Measurements from ENCODE around the gene GDF7.
A peak's percentile ranks its signal among the peaks of the same experiment; 100 is the strongest.

The GDF7 gene

DNA sequence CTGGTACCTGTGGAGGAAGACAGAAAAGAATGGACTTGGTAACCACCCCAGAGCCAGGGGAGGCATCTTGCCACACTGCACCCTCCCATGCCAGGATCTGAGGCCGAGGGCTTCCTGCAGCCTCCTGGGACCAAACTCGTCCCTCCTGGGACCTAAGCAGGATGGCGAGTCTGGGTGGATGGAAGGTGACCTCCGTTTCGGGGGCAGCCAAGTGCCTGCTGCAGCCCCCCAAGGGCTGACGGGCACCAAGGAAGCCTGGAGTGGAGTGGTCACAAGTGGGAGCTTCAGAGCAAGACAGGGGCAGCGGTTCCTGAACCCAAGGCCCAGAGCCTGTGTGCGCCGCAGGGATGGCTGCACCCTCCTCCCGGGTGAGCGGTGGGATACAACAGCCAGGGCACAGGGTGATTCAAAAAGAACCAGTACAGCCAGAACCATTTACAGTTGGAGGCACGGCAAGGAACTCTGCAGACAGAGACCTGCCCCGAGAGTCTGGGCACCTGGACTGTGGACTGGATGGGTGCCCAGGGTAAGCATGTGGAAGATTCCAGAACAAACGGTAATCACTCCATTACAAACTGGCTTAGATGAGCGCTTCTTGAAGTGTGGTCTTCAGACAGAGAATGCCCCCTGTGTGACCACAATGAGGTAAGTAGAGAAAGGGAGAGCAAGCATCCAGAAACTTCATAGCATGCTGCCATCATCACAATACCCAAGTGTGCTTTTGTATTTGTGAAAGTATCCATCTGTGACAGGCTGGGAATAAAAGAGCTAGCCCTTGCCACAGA is 28.1 kb upstream of the GDF7 start:
- DNase-seq (ENCODE audit: insufficient read length) (no peak), FAIRE-seq (no peak)
- TF ChIP-seq POLR2A (IDR thresholded peaks at IDR 0.05; ENCODE audit: low read depth, low read length) (no peak), TAF1 (IDR thresholded peaks at IDR 0.05; ENCODE audit: borderline replicate concordance, low read depth, low read length) (no peak), POLR2AphosphoS5 (IDR thresholded peaks at IDR 0.05; ENCODE audit: low read depth, low read length) (no peak)

DNA sequence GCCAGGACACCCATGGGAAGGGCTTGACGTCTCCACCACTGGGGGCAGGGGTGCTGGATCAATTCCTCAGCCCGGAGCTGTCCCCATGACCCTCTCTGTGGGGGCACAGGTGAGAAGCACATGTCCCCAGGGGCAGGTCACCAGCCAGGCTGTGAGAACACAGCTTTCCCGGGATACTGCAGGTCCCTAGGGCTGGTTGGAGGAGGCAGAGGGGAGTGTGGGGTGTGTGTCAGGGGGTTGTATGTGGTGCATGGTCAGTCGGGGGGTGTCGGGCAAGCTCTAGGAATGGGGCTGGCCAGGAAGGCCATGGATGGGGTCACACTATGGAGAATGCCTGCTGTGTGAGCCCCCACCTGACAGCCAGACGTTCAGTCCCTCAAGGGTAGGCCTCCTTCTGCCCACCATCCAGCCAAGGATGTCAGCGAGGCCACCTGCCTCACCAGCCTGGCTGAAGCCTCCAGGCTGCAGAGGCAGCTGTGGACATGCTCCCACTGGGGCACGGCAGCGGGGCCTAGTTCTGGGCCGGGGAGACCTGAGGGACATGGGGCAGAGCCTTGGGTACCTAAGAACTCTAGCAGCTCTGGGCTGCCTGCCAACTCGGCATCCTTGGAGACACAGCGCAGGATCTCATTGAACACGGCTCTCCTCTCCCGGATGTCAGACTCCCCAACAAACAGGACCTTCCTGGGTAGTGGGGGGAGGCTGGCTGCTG is 26.4 kb upstream of the GDF7 start:
- FAIRE-seq (no peak), DNase-seq (ENCODE audit: insufficient read length) (no peak)
- TF ChIP-seq POLR2A (IDR thresholded peaks at IDR 0.05; ENCODE audit: low read depth, low read length) (no peak), POLR2AphosphoS5 (IDR thresholded peaks at IDR 0.05; ENCODE audit: low read depth, low read length) (no peak), TAF1 (IDR thresholded peaks at IDR 0.05; ENCODE audit: borderline replicate concordance, low read depth, low read length) (no peak)

DNA sequence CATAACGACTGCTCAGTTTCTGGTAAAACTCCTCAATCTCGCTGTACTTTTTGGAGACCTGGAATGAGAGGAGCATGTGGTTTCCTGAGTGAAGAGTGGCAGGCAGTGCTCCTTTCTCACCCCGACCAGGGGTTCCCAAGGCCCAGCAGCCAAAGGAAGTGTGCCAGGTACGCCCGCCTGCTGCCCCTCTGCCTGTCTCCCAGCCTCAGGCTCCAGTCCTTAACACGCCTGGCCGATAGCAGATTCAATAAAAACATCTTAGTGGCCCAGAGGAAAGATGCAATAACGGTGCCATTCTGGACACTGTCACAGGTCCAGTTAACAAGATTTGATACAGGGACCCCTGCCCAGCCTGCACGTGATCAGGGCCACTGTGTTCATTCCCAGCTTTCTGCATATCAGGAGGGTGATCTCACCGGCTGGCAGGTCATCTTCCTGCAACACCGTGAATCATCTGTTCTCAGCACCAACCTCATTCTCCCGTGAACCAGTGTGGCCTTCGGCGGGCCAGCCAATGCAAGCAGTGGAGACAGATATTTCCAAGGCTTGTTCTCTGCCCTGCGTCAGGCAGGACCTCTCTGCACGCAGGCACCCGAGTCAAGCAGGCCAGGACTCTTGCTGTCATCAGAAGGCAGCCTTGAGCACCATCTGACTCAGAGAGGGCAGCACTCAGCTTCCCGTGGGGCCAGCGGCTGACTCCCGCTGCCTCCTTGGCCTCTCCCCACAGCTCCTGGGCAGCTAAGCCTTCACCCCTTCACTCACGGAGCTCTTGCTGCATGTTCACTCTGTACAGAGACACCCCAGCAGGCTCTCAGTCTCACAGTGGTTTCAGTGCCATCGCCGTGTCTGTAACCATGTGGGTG is 25.6 kb upstream of the GDF7 start:
- no peak for FAIRE-seq
- TF ChIP-seq POLR2AphosphoS5 (IDR thresholded peaks at IDR 0.05; ENCODE audit: low read depth, low read length) (no peak), POLR2A (IDR thresholded peaks at IDR 0.05; ENCODE audit: low read depth, low read length) (no peak), TAF1 (IDR thresholded peaks at IDR 0.05; ENCODE audit: borderline replicate concordance, low read depth, low read length) (no peak)
- no peak for DNase-seq (ENCODE audit: insufficient read length)

DNA sequence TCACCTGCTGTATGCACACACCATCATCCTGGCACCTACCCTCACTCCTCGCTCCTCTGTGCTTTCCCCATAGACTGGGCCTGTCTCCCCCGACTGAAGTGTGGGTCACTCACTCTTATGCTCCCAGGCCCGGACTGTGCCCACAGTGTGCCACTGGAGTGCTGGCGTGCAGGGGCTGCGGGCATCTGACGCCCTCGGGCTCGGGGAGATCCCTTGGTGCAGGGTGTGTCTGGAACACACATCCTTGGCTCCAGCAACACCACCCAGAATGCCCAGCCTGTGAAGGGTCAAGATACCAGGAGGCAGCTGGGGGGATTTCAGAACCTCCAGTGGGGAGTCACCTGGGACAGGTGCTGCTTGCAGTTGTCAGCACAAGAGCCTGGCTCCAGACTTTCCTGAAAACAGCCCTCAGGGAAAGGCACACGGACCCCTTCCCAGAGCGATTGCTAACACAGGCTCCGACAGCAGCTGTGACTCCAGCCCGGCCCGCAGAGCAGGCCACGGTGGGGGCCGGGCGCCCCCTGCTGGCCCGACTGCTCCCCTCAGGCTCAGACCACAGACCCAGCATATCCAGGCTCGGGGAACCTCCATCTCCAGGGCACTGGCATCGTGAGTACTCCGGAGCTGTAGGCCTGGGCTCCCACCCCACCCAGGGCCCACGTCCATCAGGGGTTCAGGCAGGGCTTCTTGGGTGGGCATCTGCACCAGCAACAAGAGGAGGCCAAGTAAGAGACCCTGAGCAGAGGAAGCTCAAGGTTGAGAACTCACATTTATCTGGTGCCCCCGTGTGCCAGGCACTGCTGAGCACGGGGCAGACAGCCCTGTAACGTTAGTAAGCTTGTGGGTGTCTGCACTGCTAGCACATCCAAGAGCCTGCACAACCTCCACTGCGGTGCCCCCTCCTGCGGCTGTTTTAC is 24.6 kb upstream of the GDF7 start:
- TF ChIP-seq POLR2A (IDR thresholded peaks at IDR 0.05; ENCODE audit: low read depth, low read length): no peak
- no peak for TF ChIP-seq POLR2AphosphoS5 (IDR thresholded peaks at IDR 0.05; ENCODE audit: low read depth, low read length)
- TF ChIP-seq TAF1 (IDR thresholded peaks at IDR 0.05; ENCODE audit: borderline replicate concordance, low read depth, low read length): no peak
- FAIRE-seq (peak; percentile 78), DNase-seq (ENCODE audit: insufficient read length) (peak; percentile 95)

DNA sequence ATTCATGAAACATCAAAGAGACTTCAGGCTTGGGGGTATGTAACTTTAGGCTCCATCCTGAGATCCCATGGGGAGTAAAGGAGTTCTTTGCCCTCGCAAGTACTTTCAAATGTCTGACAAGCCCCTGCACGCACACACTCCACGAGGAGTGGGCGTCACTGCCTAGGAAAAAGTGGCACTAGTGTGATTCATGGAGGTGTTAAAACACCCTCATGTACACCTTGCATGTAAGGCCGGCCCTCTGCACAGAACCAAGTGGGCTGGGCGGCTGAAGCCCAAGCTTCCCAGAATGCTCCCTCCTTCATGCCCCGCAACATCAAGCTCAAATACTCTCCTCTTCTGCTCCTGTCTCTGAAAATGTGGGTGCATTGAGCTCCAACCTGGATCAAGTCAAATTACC is 23.9 kb upstream of the GDF7 start:
- no peak for DNase-seq (ENCODE audit: insufficient read length)
- no peak for TF ChIP-seq POLR2A (IDR thresholded peaks at IDR 0.05; ENCODE audit: low read depth, low read length)
- TF ChIP-seq POLR2AphosphoS5 (IDR thresholded peaks at IDR 0.05; ENCODE audit: low read depth, low read length): no peak
- no peak for TF ChIP-seq TAF1 (IDR thresholded peaks at IDR 0.05; ENCODE audit: borderline replicate concordance, low read depth, low read length)
- FAIRE-seq: no peak

DNA sequence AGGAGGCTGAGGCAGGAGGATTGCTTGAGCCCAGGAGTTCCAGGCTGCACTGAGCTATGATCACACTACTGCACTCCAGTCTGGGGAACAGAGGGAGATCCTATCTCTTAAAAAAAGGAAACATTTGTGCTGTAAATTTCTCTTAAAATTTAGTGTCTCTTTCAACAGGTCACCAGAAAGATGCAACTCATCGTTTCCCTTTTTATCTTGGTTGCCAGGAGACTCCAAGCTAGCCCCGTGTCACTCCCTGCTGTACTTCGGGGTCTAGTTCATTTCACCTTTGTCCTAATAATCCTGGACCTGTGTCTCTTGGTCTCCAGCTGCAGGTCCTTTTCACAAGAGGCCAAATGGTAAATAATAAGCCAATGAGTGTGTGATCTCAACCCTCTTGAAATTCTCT is 23.1 kb upstream of the GDF7 start:
- FAIRE-seq (no peak), DNase-seq (ENCODE audit: insufficient read length) (no peak)
- TF ChIP-seq POLR2A (IDR thresholded peaks at IDR 0.05; ENCODE audit: low read depth, low read length) (no peak), POLR2AphosphoS5 (IDR thresholded peaks at IDR 0.05; ENCODE audit: low read depth, low read length) (no peak), TAF1 (IDR thresholded peaks at IDR 0.05; ENCODE audit: borderline replicate concordance, low read depth, low read length) (no peak)

DNA sequence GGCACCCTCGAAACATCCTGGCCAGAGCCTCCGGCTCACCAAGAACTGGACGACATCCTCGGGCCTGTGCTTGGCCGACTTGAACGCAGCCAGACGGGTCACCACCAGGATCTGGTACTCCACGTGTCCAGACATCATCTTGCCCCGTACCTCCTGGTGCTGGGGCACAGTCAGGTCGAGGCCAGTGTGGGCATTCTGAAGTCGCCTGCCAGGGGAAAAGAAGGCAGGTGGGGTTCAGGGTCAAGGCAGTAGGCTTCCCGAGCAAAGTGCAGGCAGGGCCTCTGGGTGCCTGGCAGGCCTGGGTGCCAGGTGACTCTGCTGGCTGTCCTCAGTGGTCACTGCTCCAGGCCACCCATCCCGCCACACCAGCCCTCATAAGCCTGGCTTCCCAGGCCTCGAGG is 21.6 kb upstream of the GDF7 start:
- FAIRE-seq (no peak), DNase-seq (ENCODE audit: insufficient read length) (no peak)
- TF ChIP-seq TAF1 (IDR thresholded peaks at IDR 0.05; ENCODE audit: borderline replicate concordance, low read depth, low read length) (no peak), POLR2A (IDR thresholded peaks at IDR 0.05; ENCODE audit: low read depth, low read length) (no peak), POLR2AphosphoS5 (IDR thresholded peaks at IDR 0.05; ENCODE audit: low read depth, low read length) (no peak)

DNA sequence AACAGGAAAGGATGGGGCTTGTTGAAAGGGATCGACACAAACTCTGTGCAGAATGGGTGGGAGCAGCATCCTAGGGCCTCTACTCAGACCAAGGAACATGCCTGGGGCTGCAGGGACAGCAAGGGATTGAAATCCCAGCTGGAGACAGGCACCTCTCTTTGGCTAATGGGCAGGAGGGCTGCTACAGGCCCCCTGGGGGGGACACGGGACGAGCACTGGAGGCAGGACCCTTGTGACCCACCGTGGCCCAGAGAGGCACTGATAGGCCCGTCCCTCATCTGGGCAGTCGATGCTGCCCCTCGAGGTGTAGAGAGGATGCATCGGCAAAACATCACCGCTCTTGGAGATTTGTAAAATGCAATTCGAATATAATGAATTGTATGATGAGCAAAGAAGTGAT is 21.2 kb upstream of the GDF7 start:
- DNase-seq (ENCODE audit: insufficient read length): no peak
- no peak for TF ChIP-seq POLR2A (IDR thresholded peaks at IDR 0.05; ENCODE audit: low read depth, low read length)
- no peak for TF ChIP-seq POLR2AphosphoS5 (IDR thresholded peaks at IDR 0.05; ENCODE audit: low read depth, low read length)
- no peak for TF ChIP-seq TAF1 (IDR thresholded peaks at IDR 0.05; ENCODE audit: borderline replicate concordance, low read depth, low read length)
- FAIRE-seq: no peak

DNA sequence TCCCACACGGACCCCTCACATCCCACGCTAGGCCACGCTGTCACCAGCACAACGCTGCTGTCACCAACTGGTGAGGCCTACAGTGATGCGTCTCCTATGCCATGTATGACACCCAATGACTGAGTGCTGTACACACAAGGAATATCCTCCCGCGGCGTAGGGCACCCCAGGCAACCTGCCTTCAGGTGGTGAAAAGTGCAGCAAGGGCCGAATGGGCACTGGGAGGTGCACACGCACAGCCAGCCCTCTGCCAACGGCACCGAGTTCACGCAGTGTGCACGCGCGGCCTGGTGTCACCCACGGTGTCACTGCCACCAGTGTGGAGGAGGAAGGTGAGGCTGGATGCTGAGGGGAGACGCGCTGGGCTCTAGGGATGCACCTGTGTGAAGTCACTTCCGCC is 20.5 kb upstream of the GDF7 start:
- no peak for FAIRE-seq
- TF ChIP-seq POLR2A (IDR thresholded peaks at IDR 0.05; ENCODE audit: low read depth, low read length): no peak
- TF ChIP-seq POLR2AphosphoS5 (IDR thresholded peaks at IDR 0.05; ENCODE audit: low read depth, low read length): no peak
- TF ChIP-seq TAF1 (IDR thresholded peaks at IDR 0.05; ENCODE audit: borderline replicate concordance, low read depth, low read length): no peak
- DNase-seq (ENCODE audit: insufficient read length): no peak

DNA sequence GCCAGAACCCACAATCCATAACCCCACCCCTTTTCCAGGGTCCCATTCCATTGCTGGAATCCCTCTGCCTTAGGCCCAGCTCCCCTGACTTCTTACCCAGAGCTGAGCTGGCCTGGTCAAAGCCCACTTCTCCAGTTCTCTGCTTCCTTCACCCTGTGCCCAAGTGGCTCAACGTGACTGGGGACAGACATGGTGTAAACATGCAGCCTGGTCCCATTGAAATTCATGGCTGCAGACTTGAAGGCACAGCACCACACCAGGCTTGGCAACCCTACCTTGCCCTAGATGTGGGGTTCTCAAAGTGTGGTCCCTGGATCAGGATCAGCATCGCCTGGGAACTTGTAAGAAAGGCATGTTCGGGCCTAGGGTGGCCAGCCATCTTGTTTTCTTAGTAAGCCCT is 19.7 kb upstream of the GDF7 start:
- DNase-seq (ENCODE audit: insufficient read length) (no peak), FAIRE-seq (no peak)
- TF ChIP-seq TAF1 (IDR thresholded peaks at IDR 0.05; ENCODE audit: borderline replicate concordance, low read depth, low read length): no peak
- TF ChIP-seq POLR2A (IDR thresholded peaks at IDR 0.05; ENCODE audit: low read depth, low read length): no peak
